ENCODE results near the gene PDLIM5. TPM values are rescaled to one million over a fixed set of nuclear protein-coding genes. Genes with fewer than 3 reads are reported as not detected.

The PDLIM5 gene
- total and polyA plus RNA-seq, 9 donors: 24.9 to 160 (median 87.8) TPM

DNA sequence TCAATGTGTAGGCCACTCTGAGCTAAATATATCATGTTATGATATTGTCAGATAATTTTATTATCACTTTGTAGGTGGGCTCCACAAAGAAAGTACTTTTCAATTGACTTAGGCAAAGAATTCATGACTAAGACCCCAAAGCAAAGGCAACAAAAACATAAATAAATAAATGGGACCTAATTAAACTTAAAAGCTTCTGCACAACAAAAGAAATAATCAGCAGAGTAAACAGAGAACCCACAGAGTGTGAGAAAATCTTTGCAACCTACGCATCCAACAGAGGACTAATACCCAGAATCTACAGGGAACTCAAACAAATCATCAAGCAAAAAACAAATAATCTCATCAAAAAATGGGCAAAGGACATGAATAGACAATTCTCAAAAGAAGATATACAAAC lies 15.2 kb upstream of the PDLIM5 start:
- TF ChIP-seq EP300 (IDR thresholded peaks at IDR 0.05) (no peak), POLR2A (IDR thresholded peaks at IDR 0.05) (no peak)
- TF ChIP-seq, protein P1, sequence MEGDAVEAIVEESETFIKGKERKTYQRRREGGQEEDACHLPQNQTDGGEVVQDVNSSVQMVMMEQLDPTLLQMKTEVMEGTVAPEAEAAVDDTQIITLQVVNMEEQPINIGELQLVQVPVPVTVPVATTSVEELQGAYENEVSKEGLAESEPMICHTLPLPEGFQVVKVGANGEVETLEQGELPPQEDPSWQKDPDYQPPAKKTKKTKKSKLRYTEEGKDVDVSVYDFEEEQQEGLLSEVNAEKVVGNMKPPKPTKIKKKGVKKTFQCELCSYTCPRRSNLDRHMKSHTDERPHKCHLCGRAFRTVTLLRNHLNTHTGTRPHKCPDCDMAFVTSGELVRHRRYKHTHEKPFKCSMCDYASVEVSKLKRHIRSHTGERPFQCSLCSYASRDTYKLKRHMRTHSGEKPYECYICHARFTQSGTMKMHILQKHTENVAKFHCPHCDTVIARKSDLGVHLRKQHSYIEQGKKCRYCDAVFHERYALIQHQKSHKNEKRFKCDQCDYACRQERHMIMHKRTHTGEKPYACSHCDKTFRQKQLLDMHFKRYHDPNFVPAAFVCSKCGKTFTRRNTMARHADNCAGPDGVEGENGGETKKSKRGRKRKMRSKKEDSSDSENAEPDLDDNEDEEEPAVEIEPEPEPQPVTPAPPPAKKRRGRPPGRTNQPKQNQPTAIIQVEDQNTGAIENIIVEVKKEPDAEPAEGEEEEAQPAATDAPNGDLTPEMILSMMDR (IDR thresholded peaks at IDR 0.05): no peak
- WGBS, 3 donors: 97 to 98% (median 98%) methylated on average over 1 of the region's 1 CpG
- H3K4me3 ChIP-seq: no peak overlapping the region
- H3K9me3 ChIP-seq: no peaks in the 10 kb centered on the region
- intact Hi-C loops (cut with DNase I): no loop called here
- no peaks in the 10 kb centered on the region for H3K27me3 ChIP-seq
- no peak overlapping the region for H3K27ac ChIP-seq
- H3K4me1 ChIP-seq (ENCODE audit: insufficient read depth): no peaks in the 10 kb centered on the region
- H3K36me3 ChIP-seq: no peaks in the 10 kb centered on the region
- DNase-seq: no peak

DNA sequence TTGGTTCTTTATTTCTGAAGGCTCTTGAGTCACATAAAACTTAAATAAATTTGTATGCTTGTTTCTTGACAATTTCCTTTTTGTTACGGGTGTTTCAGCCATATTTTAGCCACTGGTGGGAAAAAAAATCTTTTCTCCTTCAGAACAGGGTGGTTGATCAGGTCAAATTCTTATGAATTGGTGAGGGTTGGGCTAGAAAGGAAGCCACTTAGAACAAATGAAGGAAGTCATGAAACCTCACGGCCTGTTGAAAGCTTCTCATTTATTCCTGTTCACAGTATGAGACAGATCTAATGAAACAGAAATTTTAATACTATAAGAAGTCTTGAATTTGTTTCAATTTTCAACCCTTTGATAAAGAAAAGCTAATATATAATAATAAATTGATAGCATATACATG lies 12.1 kb upstream of the PDLIM5 start:
- TF ChIP-seq, protein P1 (IDR thresholded peaks at IDR 0.05): no peak
- TF ChIP-seq EP300 (IDR thresholded peaks at IDR 0.05) (no peak), POLR2A (IDR thresholded peaks at IDR 0.05) (no peak)
- intact Hi-C loops (cut with DNase I): no loop called here
- Histone ChIP-seq H3K27me3 (no peaks in the 10 kb centered on the region), H3K36me3 (no peaks in the 10 kb centered on the region), H3K9me3 (no peaks in the 10 kb centered on the region), H3K4me3 (no peak overlapping the region), H3K27ac (no peak overlapping the region), H3K4me1 (ENCODE audit: insufficient read depth) (no peaks in the 10 kb centered on the region)
- WGBS, 3 donors: 77 to 87% (median 81%) methylated on average over 2 of the region's 2 CpGs
- DNase-seq: no peak

DNA sequence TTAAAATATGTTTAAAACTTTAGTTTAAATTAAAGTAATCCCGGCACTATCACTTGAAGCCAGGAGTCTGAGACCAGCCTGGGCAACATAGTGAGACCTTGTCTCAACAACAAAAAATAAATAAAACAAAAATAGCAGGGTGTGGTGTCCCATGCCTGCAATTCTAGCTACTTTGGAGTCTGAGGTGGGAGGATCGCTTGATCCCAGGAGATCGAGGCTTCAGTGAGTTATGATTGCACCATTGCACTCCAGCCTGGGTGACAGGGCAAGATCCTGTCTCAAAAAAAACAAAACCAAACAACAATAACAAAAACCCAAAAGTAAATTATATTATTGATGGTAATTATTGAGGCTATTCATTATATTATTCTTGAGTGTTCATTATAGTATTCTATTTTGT lies 9.9 kb upstream of the PDLIM5 start:
- intact Hi-C loops (cut with DNase I): no loop called here
- 81 to 84% (median 83%) methylated on average over 3 of the region's 3 CpGs for WGBS, 3 donors
- no peaks in the 10 kb centered on the region for H3K36me3 ChIP-seq
- no peak overlapping the region for H3K4me3 ChIP-seq
- no peak for TF ChIP-seq EP300 (IDR thresholded peaks at IDR 0.05)
- TF ChIP-seq, protein P1 (IDR thresholded peaks at IDR 0.05): no peak
- no peak for TF ChIP-seq POLR2A (IDR thresholded peaks at IDR 0.05)
- no peaks in the 10 kb centered on the region for H3K27me3 ChIP-seq
- H3K9me3 ChIP-seq: no peaks in the 10 kb centered on the region
- no peak overlapping the region for H3K27ac ChIP-seq
- no peaks in the 10 kb centered on the region for H3K4me1 ChIP-seq (ENCODE audit: insufficient read depth)
- no peak for DNase-seq

DNA sequence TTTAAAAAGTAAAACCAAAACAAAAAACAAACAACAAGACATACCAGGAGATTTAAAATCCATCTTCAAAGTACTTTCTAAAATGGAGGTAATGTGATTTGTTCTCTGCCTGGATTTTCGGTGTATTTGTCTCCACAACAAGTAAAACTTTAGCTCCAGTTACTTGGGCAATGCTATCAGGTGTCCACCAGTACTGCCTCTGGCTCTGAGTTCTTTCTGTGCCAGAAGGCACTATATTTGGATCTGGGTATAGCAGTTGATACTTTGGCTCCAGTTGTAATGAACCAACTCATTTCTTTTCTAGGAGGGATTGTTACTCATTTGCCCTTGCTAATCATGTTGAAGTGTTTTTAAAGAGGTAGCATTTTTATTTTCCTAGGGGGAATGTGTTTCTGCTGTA lies 9.5 kb upstream of the PDLIM5 start:
- no peak for TF ChIP-seq POLR2A (IDR thresholded peaks at IDR 0.05)
- no peak for TF ChIP-seq EP300 (IDR thresholded peaks at IDR 0.05)
- TF ChIP-seq, protein P1 (IDR thresholded peaks at IDR 0.05): no peak
- intact Hi-C loops (cut with DNase I): no loop called here
- DNase-seq: no peak
- no peak overlapping the region for H3K4me3 ChIP-seq
- no peaks in the 10 kb centered on the region for H3K27me3 ChIP-seq
- no peaks in the 10 kb centered on the region for H3K4me1 ChIP-seq (ENCODE audit: insufficient read depth)
- H3K27ac ChIP-seq: no peak overlapping the region
- no peaks in the 10 kb centered on the region for H3K9me3 ChIP-seq
- no peaks in the 10 kb centered on the region for H3K36me3 ChIP-seq
- 84 to 95% (median 86%) methylated on average over 1 of the region's 1 CpG for WGBS, 3 donors

DNA sequence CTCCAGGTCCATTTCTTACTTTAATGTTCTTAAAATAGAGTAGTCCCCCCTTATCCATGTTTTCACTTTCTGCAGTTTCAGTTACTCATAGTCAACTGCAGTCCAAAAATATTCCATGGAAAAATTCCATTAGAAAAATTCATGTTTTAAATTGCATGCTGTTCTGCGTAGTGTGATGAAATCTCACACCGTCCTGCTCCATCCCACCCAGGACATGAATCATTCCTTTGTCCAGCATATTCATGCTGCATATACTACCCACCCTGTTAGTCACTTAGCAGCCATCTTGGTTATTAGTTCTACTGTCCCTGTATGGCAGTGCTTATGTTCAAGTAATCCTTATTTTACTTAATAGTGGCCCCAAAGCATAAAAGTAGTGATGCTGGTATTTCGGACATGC lies 5.4 kb upstream of the PDLIM5 start:
- Histone ChIP-seq H3K27ac (no peak overlapping the region), H3K4me3 (no peak overlapping the region), H3K4me1 (ENCODE audit: insufficient read depth) (no peaks in the 10 kb centered on the region), H3K27me3 (no peaks in the 10 kb centered on the region), H3K9me3 (no peaks in the 10 kb centered on the region), H3K36me3 (no peaks in the 10 kb centered on the region)
- DNase-seq: no peak
- intact Hi-C loops (cut with DNase I): no loop called here
- no peak for TF ChIP-seq EP300 (IDR thresholded peaks at IDR 0.05)
- WGBS, 3 donors: 43 to 64% (median 45%) methylated on average over 3 of the region's 3 CpGs
